Naive thymus-derived CD4-positive, alpha-beta T cell (primary cell): ENCODE data around the gene CBR4. TPM values are rescaled to one million over a fixed set of nuclear protein-coding genes. Genes with fewer than 3 reads are reported as not detected.
"Not testable (repeated sequence)": the region's sequence is repeated elsewhere in the genome, so short reads cannot be mapped to it uniquely, and the experiment has no call there.

ENCODE experiments used
- ATAC-seq: fragments of 150-1000 bp; cut with Tn5 transposase; 2 replicates; pipeline ENCODE4 v1.10.0; 2021; ENCODE audit warnings: mild to moderate bottlenecking, moderate library complexity
- CTCF ChIA-PET: fragments of 350-600 bp; sonication (Branson Sonifier 250); formaldehyde crosslinking; loops from one replicate; lab custom pipeline; 2021; ENCODE audit warnings: antibody characterized with exemption; lab: Charles Lee
- POLR2A ChIA-PET: fragments of 350-600 bp; sonication (Branson Sonifier 250); formaldehyde crosslinking; loops from one replicate; lab custom pipeline; 2021; ENCODE audit warnings: antibody characterized with exemption, inconsistent platforms; lab: Charles Lee
- DNase-seq, 9 donors: peaks; one replicate each; pipeline versions ENCODE4 v3.0.0 to v3.0.0-alpha.2; 2020 to 2022; ENCODE audit warnings: mixed read lengths in 1 of 9
- H3K27ac ChIP-seq: one replicate; pipeline ENCODE4 v1.7.0; 2013; ENCODE audit warnings: mild to moderate bottlenecking, low read depth, low read length, moderate library complexity
- H3K27me3 ChIP-seq, 2 donors: one replicate each; pipeline ENCODE4 v1.7.0; 2013; ENCODE audit warnings: low read length in 2 of 2, mild to moderate bottlenecking in 2 of 2, moderate library complexity in 2 of 2; ENCODE audit not compliant: control insufficient read depth in 2 of 2, insufficient read depth in 2 of 2
- H3K36me3 ChIP-seq, 3 experiments: 1 replicate in 2 of 3; 2 replicates in 1 of 3; pipeline ENCODE4 v1.7.0; 2013; ENCODE audit warnings: low read length in 3 of 3, mild to moderate bottlenecking in 3 of 3, moderate library complexity in 1 of 3; ENCODE audit not compliant: insufficient read depth in 3 of 3, control insufficient read depth in 2 of 3
- H3K4me1 ChIP-seq, 2 donors: one replicate each; pipeline ENCODE4 v1.7.0; 2013; ENCODE audit warnings: low read length in 2 of 2, mild to moderate bottlenecking in 2 of 2, moderate library complexity in 1 of 2; ENCODE audit not compliant: control insufficient read depth in 2 of 2, insufficient read depth in 2 of 2
- H3K4me3 ChIP-seq: 2 replicates; pipeline ENCODE4 v1.7.0; 2013; ENCODE audit warnings: mild to moderate bottlenecking, low read length
- H3K9me3 ChIP-seq, 3 experiments: 1 replicate in 2 of 3; 2 replicates in 1 of 3; pipeline ENCODE4 v1.7.0; 2013; ENCODE audit warnings: low read length in 3 of 3; ENCODE audit not compliant: control insufficient read depth in 2 of 3
- H3K27ac Mint-ChIP-seq, 9 donors: one replicate each; pipeline ENCODE4 v1.8.0; 2020 to 2022; ENCODE audit warnings: mixed read lengths in 9 of 9, mild to moderate bottlenecking in 8 of 9, moderate library complexity in 5 of 9, inconsistent platforms in 2 of 9
- H3K27me3 Mint-ChIP-seq, 5 donors: one replicate each; pipeline ENCODE4 v1.8.0; 2021 to 2022; ENCODE audit warnings: mixed read lengths in 5 of 5, mild to moderate bottlenecking in 1 of 5
- H3K36me3 Mint-ChIP-seq, 5 donors: one replicate each; pipeline ENCODE4 v1.8.0; 2020 to 2022; ENCODE audit warnings: mixed read lengths in 5 of 5, mild to moderate bottlenecking in 3 of 5, inconsistent platforms in 1 of 5
- H3K4me1 Mint-ChIP-seq, 7 donors: one replicate each; pipeline ENCODE4 v1.8.0; 2020 to 2022; ENCODE audit warnings: mixed read lengths in 7 of 7, mild to moderate bottlenecking in 3 of 7, inconsistent platforms in 1 of 7
- H3K4me3 Mint-ChIP-seq, 10 donors: one replicate each; pipeline ENCODE4 v1.8.0; 2020 to 2022; ENCODE audit warnings: mild to moderate bottlenecking in 10 of 10, mixed read lengths in 10 of 10, moderate library complexity in 6 of 10, inconsistent platforms in 2 of 10
- H3K9me3 Mint-ChIP-seq, 11 donors: one replicate each; pipeline ENCODE4 v1.8.0; 2020 to 2022; ENCODE audit warnings: mixed read lengths in 11 of 11, mild to moderate bottlenecking in 4 of 11, inconsistent platforms in 1 of 11, moderate library complexity in 1 of 11
- intact Hi-C, 2 donors: fragments of 100-400 bp; cut with micrococcal nuclease; formaldehyde crosslinking; loops; one replicate each; pipeline ENCODE4 v1.15.1; 2023
- polyA plus RNA-seq, 2 donors: library from polyadenylated mRNA; unstranded; fragments of 300-500 nt; fragmentation: Illumina TruSeq; gene quantifications; one replicate each; pipeline ENCODE4 v1.2.3, GENCODE V29; 2021
- total RNA-seq, 6 experiments: library from RNA in 5 of 6; stranded (reverse) in 5 of 6; gene quantifications; 1 replicate in 5 of 6; 2 replicates in 1 of 6; pipeline ENCODE4 v1.2.3 and lab custom pipeline; 2021 to 2026

CBR4 gene
- total and polyA plus RNA-seq, 7 experiments from 2014 or later, result 6.2 to 24.5 (median 14.2) TPM

- POLR2A ChIA-PET, result interaction anchor here (0.7 to 1.0 kb wide), 2 partner anchors 526 to 590 kb away, joined by 3 read pairs; no protein-coding TSS in a partner anchor
- H3K27me3 Mint-ChIP-seq, DNase-seq, H3K27me3 ChIP-seq, ATAC-seq, H3K4me3 ChIP-seq, H3K4me3 Mint-ChIP-seq, intact Hi-C loops, H3K27ac ChIP-seq, H3K4me1 Mint-ChIP-seq, H3K27ac Mint-ChIP-seq, H3K4me1 ChIP-seq, H3K36me3 ChIP-seq, H3K9me3 ChIP-seq, CTCF ChIA-PET: not testable (repeated sequence)
- Mint-ChIP-seq H3K36me3 (peaks cover 0 to 13% (median 10%) of the 10 kb centered on the region in 5 donors), H3K9me3 (peaks cover 8 to 36% (median 15%) of the 10 kb centered on the region in 11 donors)
Measured at GRCh38 chr4:168952821-168953246, 57.2 kb downstream of the CBR4 start.

GRCh38 chr4:168945291-168945690 lies 64.8 kb downstream of the CBR4 start:
- intact Hi-C loops, result no loop called here
- peaks cover 0 to 11% (median 5%) of the 10 kb centered on the region in 5 donors for H3K36me3 Mint-ChIP-seq
- no peak for DNase-seq
- Histone ChIP-seq H3K27ac (no peak overlapping the region), H3K4me1 (no peaks in the 10 kb centered on the region), H3K4me3 (no peak overlapping the region), H3K9me3 (no peaks in the 10 kb centered on the region), H3K27me3 (no peaks in the 10 kb centered on the region), H3K36me3 (no peaks in the 10 kb centered on the region)
- peaks cover 0 to 1% (median 0%) of the 10 kb centered on the region in 7 donors for H3K4me1 Mint-ChIP-seq
- H3K27ac Mint-ChIP-seq, result no peak overlapping the region
- no peak overlapping the region for H3K4me3 Mint-ChIP-seq
- H3K27me3 Mint-ChIP-seq, result peaks cover 0 to 2% (median 0%) of the 10 kb centered on the region in 5 donors
- H3K9me3 Mint-ChIP-seq, result peaks cover 6 to 34% (median 10%) of the 10 kb centered on the region in 11 donors
- ChIA-PET CTCF (interaction anchor here (1.1 kb wide), 1 partner anchor 22 kb away, joined by 3 read pairs; no protein-coding TSS in a partner anchor), POLR2A (no interaction called here)
- ATAC-seq, result no peak

DNA sequence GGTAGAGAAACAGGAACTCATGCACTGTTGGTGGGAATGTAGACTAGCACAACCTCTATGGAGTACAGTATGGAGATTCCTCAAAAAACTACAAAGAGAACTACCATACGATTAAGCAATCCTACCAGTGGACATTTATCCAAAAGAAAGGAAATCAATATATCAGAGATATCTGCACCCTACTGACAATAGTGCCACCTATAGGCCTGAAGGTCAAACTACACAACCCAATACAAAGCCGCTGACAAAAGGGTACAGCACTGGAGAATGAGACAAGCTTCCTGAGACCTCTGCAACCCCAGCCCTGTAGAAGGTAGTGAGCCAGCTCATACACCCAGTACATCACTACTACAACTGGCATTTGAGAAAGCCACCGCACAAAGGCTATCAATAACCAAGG lies 67.1 kb downstream of the CBR4 start:
- ChIA-PET CTCF (interaction anchor here (0.7 kb wide), 1 partner anchor 1055 kb away, joined by 3 read pairs; no protein-coding TSS in a partner anchor), POLR2A (interaction anchor here (0.7 kb wide), 1 partner anchor 42 kb away, joined by 3 read pairs; no protein-coding TSS in a partner anchor)
- Histone ChIP-seq H3K27ac (no peak overlapping the region), H3K36me3 (no peaks in the 10 kb centered on the region), H3K4me3 (no peak overlapping the region), H3K9me3 (no peaks in the 10 kb centered on the region), H3K4me1 (no peaks in the 10 kb centered on the region), H3K27me3 (no peaks in the 10 kb centered on the region)
- Mint-ChIP-seq H3K36me3 (peaks cover 0 to 26% (median 16%) of the 10 kb centered on the region in 5 donors), H3K27me3 (peaks cover 0 to 2% (median 0%) of the 10 kb centered on the region in 5 donors), H3K4me1 (peaks cover 0 to 1% (median 0%) of the 10 kb centered on the region in 7 donors), H3K4me3 (no peak overlapping the region), H3K27ac (no peak overlapping the region), H3K9me3 (peaks cover 0 to 44% (median 22%) of the 10 kb centered on the region in 11 donors)
- ATAC-seq (peak; percentile 45), DNase-seq (no peak)
- intact Hi-C loops, result no loop called here
